Esophagus muscularis mucosa (tissue), 3 donors: Measurements from ENCODE around the gene PET100.

ENCODE experiments used
- CTCF ChIP-seq, 3 experiments: fragments of 200-600 bp in 2 of 3; fragments of 450-650 bp in 1 of 3; sonication (generic) in 2 of 3; IDR thresholded peaks; one replicate each; pipeline ENCODE4 v1.5.1; 2017 to 2019; ENCODE audit warnings: antibody characterized with exemption in 3 of 3, mild to moderate bottlenecking in 2 of 3, moderate library complexity in 1 of 3
- POLR2AphosphoS5 ChIP-seq, 2 donors: sonication (generic); formaldehyde crosslinking; IDR thresholded peaks; one replicate each; pipeline ENCODE4 v1.6.1; 2017; ENCODE audit warnings: antibody characterized with exemption in 2 of 2

GRCh38 chr19:7629347-7630054, at the start of gene PET100, which contains the start of gene XAB2:
- TF ChIP-seq CTCF (IDR thresholded peaks at IDR 0.05) (peak in 1 of 3 experiments; percentile 8), POLR2AphosphoS5 (IDR thresholded peaks at IDR 0.05) (peak; percentile 87 to 91)
